Vagina (tissue), 2 donors: ENCODE measurements around the gene NXPH1. TPM values are rescaled to one million over a fixed set of nuclear protein-coding genes. Genes with fewer than 3 reads are reported as not detected.

Source experiments
- DNase-seq, 2 donors: peaks; one replicate each; pipeline ENCODE4 v3.0.0-alpha.2; 2017; ENCODE audit errors: extremely low spot score in 2 of 2
- H3K27ac ChIP-seq: fragments of 200-600 bp; sonication (generic); one replicate; pipeline ENCODE4 v1.5.1; 2019
- H3K27me3 ChIP-seq: fragments of 200-600 bp; sonication (generic); one replicate; pipeline ENCODE4 v1.5.1; 2019
- H3K36me3 ChIP-seq, 2 donors: fragments of 200-600 bp; sonication (generic); one replicate each; pipeline ENCODE4 v1.5.1; 2017 to 2019
- H3K4me1 ChIP-seq: fragments of 200-600 bp; sonication (generic); one replicate; pipeline ENCODE4 v1.5.1; 2019
- H3K4me3 ChIP-seq, 2 donors: fragments of 200-600 bp; sonication (generic); 1 replicate in 1 of 2; 2 replicates in 1 of 2; pipeline ENCODE4 v1.5.1; 2016 to 2019
- H3K9me3 ChIP-seq: fragments of 200-600 bp; sonication (generic); one replicate; pipeline ENCODE4 v1.5.1; 2019
- POLR2A ChIP-seq, 2 donors: fragments of 450-650 bp; IDR thresholded peaks; one replicate each; pipeline ENCODE4 v1.6.1; 2017; ENCODE audit warnings: antibody characterized with exemption in 2 of 2, mild to moderate bottlenecking in 2 of 2, moderate library complexity in 2 of 2
- POLR2AphosphoS5 ChIP-seq, 2 donors: sonication (generic); formaldehyde crosslinking; IDR thresholded peaks; one replicate each; pipeline ENCODE4 v1.9.0; 2017; ENCODE audit warnings: antibody characterized with exemption in 2 of 2, mild to moderate bottlenecking in 2 of 2, low read depth in 1 of 2; ENCODE audit not compliant: insufficient read depth in 1 of 2
- intact Hi-C: fragments of 100-400 bp; cut with DNase I; formaldehyde crosslinking; loops from one replicate; pipeline ENCODE4 v1.15.1; 2023
- total RNA-seq: library from RNA; depleted of rRNA; stranded (reverse); fragments of >200 nt; gene quantifications from one replicate; pipeline ENCODE4 v1.2.3, GENCODE V29; 2016
- TF ChIP-seq, protein P1 (sequence below), 3 experiments: fragments of 450-650 bp in 2 of 3; fragments of 200-600 bp in 1 of 3; sonication (generic) in 1 of 3; IDR thresholded peaks; one replicate each; pipeline ENCODE4 v1.5.1; 2017 to 2019; ENCODE audit warnings: antibody characterized with exemption in 3 of 3, mild to moderate bottlenecking in 2 of 3, moderate library complexity in 2 of 3

Gene NXPH1
- total RNA-seq, 1 donor from 2014 or later, result 0.25 TPM

DNA sequence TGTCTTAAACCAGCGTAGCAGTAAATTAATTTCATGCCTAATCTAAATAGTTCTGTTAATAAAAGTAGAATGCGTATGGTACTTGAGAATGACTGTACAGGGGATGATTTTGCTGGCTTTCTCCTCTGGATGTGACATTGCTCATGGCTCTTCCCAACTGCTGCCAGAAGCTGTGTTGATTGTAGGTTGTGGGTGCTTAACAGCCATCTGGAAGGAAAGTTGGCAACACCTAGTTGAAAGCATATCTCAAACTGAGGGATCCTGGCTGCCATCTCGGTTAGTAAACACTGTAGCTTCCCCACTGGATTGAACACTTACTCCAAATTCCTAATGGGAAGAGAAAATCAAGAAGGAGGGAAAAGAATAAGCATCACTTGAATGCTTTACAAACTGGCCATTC lies 130.9 kb downstream of the NXPH1 start:
- no peaks in the 10 kb centered on the region for H3K4me1 ChIP-seq
- no peak overlapping the region for H3K27ac ChIP-seq
- TF ChIP-seq POLR2AphosphoS5 (IDR thresholded peaks at IDR 0.05; ENCODE audit: insufficient read depth in 1 of 2, low read depth in 1 of 2) (no peak), POLR2A (IDR thresholded peaks at IDR 0.05) (no peak)
- TF ChIP-seq, protein P1, sequence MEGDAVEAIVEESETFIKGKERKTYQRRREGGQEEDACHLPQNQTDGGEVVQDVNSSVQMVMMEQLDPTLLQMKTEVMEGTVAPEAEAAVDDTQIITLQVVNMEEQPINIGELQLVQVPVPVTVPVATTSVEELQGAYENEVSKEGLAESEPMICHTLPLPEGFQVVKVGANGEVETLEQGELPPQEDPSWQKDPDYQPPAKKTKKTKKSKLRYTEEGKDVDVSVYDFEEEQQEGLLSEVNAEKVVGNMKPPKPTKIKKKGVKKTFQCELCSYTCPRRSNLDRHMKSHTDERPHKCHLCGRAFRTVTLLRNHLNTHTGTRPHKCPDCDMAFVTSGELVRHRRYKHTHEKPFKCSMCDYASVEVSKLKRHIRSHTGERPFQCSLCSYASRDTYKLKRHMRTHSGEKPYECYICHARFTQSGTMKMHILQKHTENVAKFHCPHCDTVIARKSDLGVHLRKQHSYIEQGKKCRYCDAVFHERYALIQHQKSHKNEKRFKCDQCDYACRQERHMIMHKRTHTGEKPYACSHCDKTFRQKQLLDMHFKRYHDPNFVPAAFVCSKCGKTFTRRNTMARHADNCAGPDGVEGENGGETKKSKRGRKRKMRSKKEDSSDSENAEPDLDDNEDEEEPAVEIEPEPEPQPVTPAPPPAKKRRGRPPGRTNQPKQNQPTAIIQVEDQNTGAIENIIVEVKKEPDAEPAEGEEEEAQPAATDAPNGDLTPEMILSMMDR (IDR thresholded peaks at IDR 0.05), result no peak
- no peaks in the 10 kb centered on the region for H3K27me3 ChIP-seq
- no peaks in the 10 kb centered on the region for H3K9me3 ChIP-seq
- no peaks in the 10 kb centered on the region for H3K36me3 ChIP-seq
- no peak overlapping the region for H3K4me3 ChIP-seq
- no peak for DNase-seq
- intact Hi-C loops, result no loop called here

DNA sequence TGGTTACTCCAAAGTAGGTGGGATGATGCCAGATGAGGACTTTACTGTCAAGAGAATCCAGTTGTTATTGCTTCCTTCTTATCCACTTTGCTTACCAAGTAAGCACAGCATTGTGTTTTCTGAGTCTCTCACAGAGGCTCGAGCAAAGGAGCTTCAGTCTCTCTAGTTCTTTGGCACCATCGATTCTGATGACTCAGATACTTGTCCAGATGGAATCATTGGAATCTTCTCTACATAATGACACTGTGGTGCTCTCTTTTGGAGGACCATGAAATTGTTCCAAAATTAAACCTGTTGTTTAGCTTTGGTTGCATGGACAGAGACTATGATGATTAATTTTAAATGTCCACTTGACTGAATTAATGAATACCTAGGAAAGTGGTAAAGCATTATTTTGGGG lies 132.6 kb downstream of the NXPH1 start:
- DNase-seq, result no peak
- Histone ChIP-seq H3K27ac (no peak overlapping the region), H3K4me3 (no peak overlapping the region), H3K36me3 (no peaks in the 10 kb centered on the region), H3K4me1 (no peaks in the 10 kb centered on the region), H3K9me3 (no peaks in the 10 kb centered on the region), H3K27me3 (no peaks in the 10 kb centered on the region)
- TF ChIP-seq, protein P1 (IDR thresholded peaks at IDR 0.05), result no peak
- no peak for TF ChIP-seq POLR2AphosphoS5 (IDR thresholded peaks at IDR 0.05; ENCODE audit: insufficient read depth in 1 of 2, low read depth in 1 of 2)
- TF ChIP-seq POLR2A (IDR thresholded peaks at IDR 0.05), result no peak
- intact Hi-C loops, result no loop called here

DNA sequence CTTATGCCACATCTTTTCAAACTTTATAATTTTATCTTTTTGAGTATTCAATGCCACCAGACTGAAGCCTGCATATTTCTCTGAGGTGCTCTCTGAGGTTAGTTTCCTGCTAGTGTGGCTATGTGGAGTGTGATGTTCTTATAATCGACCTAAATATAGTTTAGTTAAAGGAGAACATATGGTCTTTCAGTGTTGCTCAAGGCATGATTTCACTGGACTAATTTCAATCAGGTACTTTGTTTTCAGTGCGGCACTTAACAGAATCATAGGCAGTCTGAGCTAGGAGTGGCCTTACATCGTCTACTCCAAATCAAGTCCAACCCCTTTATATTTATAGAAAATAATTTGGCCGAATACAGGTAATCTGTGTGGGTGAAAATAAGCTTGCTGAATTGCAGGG lies 134.2 kb downstream of the NXPH1 start:
- TF ChIP-seq POLR2AphosphoS5 (IDR thresholded peaks at IDR 0.05; ENCODE audit: insufficient read depth in 1 of 2, low read depth in 1 of 2), result no peak
- TF ChIP-seq, protein P1 (IDR thresholded peaks at IDR 0.05), result no peak
- TF ChIP-seq POLR2A (IDR thresholded peaks at IDR 0.05), result no peak
- Histone ChIP-seq H3K27ac (no peak overlapping the region), H3K9me3 (no peaks in the 10 kb centered on the region), H3K4me1 (no peaks in the 10 kb centered on the region), H3K27me3 (no peaks in the 10 kb centered on the region), H3K4me3 (no peak overlapping the region), H3K36me3 (no peaks in the 10 kb centered on the region)
- intact Hi-C loops, result no loop called here
- DNase-seq, result no peak

DNA sequence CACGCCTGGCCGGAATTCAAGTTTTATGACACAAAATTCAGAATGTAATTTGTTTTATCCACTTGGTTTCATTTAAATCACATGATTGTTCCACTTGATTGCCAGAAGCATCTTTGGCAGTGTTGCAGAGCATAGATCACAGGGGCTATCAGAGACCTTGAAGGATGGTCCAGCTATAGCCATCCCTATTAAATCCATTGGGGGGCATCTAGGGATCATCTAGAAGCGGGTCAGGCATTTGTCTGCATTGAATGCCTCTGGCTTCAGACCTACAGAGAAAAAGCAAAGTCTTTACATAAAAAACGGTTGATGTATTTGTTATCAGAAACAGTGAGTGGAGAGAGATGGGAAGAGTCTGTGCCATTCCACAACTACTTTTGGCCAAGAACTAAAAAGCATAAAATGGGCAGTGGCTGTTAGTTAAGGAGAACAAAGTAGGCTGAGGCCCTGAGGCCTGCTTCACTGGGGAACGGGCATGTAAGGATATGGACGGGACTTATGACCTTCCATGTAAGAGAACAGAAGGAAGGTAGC lies 146.3 kb downstream of the NXPH1 start:
- intact Hi-C loops, result no loop called here
- no peak overlapping the region for H3K4me3 ChIP-seq
- H3K9me3 ChIP-seq, result no peaks in the 10 kb centered on the region
- no peak for DNase-seq
- TF ChIP-seq POLR2AphosphoS5 (IDR thresholded peaks at IDR 0.05; ENCODE audit: insufficient read depth in 1 of 2, low read depth in 1 of 2) (no peak), POLR2A (IDR thresholded peaks at IDR 0.05) (no peak)
- TF ChIP-seq, protein P1 (IDR thresholded peaks at IDR 0.05), result no peak
- H3K27me3 ChIP-seq, result no peaks in the 10 kb centered on the region
- no peaks in the 10 kb centered on the region for H3K36me3 ChIP-seq
- no peaks in the 10 kb centered on the region for H3K4me1 ChIP-seq
- H3K27ac ChIP-seq, result no peak overlapping the region

DNA sequence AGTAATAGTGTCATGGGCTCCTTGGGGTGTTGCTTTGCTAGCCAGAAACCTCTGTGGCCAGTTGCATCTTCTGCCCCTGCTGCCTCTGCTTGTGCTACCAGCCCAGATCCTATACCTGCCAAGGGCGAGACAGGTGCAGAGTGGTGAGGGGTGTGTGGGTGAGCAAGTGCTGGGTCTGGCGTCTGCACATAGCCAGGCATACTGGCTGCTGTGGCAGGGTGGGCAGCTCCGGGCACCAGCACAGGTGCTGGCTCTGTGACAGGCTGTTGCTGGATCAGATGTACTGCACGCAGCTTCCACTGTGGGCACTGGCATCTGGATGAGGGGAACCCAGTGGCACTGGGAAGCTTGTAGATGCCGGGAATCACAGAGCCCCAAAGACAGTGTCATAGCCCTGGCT lies 148.4 kb downstream of the NXPH1 start:
- intact Hi-C loops, result no loop called here
- no peak overlapping the region for H3K27ac ChIP-seq
- TF ChIP-seq, protein P1 (IDR thresholded peaks at IDR 0.05), result no peak
- TF ChIP-seq POLR2AphosphoS5 (IDR thresholded peaks at IDR 0.05; ENCODE audit: insufficient read depth in 1 of 2, low read depth in 1 of 2) (no peak), POLR2A (IDR thresholded peaks at IDR 0.05) (no peak)

More for the DNA sequence above, 148.4 kb downstream of the NXPH1 start:
- no peaks in the 10 kb centered on the region for H3K36me3 ChIP-seq
- H3K4me1 ChIP-seq, result no peaks in the 10 kb centered on the region
- DNase-seq, result no peak
- H3K9me3 ChIP-seq, result no peaks in the 10 kb centered on the region
- no peaks in the 10 kb centered on the region for H3K27me3 ChIP-seq
- no peak overlapping the region for H3K4me3 ChIP-seq
